ENCODE data around the gene ABCA6. TPM values are rescaled to one million over a fixed set of nuclear protein-coding genes. Genes with fewer than 3 reads are reported as not detected.
"Not testable (repeated sequence)": the region's sequence is repeated elsewhere in the genome, so short reads cannot be mapped to it uniquely, and the experiment has no call there.

The ABCA6 gene
- total RNA-seq, 1 donor from 2014 or later, result not detected

GRCh38 chr17:69078864-69079263, 62.8 kb downstream of the ABCA6 start:
- intact Hi-C loops (cut with micrococcal nuclease), result no loop called here

GRCh38 chr17:69075823-69076222, 65.9 kb downstream of the ABCA6 start:
- intact Hi-C loops (cut with micrococcal nuclease), result no loop called here

- intact Hi-C loops (cut with micrococcal nuclease), result not testable (repeated sequence)
Observed at GRCh38 chr17:69073392-69073791, 68.3 kb downstream of the ABCA6 start.

DNA sequence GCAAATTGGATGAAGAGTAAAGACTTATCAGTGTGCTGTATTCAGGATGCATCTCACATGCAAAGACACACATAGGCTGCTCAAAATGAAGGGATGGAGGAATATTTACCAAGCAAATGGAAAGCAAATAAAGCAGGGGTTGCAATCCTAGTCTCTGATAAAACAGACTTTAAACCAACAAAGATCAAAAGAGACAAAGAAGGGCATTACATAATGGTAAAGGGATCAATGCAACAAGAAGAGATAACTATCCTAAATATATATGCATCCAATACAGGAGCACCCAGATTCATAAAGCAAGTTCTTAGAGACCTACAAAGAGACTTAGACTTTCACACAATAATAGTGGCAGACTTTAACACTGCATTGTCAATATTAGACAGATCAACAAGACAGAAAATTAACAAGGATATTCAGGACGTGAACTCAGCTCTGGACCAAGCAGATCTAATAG, 68.9 kb downstream of the ABCA6 start:
- intact Hi-C loops (cut with micrococcal nuclease), result not testable (repeated sequence)

GRCh38 chr17:69071233-69071586, 70.5 kb downstream of the ABCA6 start:
- intact Hi-C loops (cut with micrococcal nuclease), result not testable (repeated sequence)

DNA sequence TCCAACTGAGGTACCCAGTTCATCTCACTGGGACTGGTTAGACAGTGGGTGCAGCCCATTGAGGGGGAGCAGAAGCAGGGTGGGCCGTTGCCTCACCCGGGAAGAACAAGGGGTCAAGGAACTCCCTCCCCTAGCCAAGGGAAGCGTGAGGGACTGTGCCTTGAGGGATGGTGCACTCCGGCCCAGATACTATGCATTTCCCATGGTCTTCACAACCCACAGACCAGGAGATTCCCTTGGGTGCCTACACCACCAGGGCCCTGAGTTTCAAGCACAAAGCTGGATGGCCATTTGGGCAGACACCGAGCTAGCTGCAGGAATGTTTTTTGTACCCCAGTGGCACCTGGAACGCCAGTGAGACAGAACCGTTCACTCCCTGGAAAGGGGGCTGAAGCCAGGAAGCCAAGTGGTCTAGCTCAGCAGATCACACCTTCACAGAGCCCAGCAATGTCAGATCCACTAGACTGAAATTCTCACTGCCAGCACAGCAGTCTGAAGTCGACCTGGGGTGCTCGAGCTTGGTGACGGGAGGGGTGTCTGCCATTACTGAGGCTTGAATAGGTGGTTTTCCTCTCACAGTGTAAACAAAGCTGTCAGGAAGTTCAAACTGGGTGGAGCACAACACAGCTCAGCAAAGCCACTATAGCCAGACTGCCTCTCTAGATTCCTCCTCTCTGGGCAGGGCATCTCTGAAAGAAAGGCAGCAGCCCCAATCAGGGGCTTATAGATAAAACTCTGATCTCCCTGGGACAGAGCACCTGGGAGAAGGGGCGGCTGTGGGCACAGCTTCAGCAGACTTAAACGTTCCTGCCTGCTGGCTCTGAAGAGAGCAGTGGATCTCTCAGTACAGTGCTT, 71.1 kb downstream of the ABCA6 start:
- intact Hi-C loops (cut with micrococcal nuclease), result not testable (repeated sequence)

DNA sequence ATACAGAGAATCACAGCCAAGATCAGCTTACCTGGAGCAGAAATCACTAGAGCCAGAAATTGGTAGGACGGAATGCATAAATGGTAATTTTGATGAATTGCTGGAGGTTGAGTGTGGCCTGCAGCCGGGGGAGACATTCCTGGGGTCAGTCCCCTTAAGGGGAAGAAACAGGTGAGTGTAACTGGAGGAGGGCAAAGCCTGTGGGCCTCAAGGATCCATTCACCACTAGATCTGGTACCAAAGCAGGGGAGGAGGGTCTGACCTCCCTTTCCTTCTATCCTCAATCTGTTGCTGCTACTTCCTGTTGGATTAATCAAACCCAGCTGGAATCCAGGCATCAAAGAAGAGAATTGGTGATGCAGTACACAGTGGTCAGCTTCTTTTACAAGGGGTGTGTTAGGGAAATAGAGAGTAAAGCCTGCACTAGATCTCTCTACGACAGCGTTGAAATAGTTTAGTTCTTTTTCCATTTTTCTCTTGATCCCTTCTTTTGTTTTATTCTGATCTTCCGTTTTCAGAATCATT, 72.4 kb downstream of the ABCA6 start:
- intact Hi-C loops (cut with micrococcal nuclease), result no loop called here

- intact Hi-C loops (cut with micrococcal nuclease), result no loop called here
Observed at GRCh38 chr17:69067274-69068047, 74.2 kb downstream of the ABCA6 start.

DNA sequence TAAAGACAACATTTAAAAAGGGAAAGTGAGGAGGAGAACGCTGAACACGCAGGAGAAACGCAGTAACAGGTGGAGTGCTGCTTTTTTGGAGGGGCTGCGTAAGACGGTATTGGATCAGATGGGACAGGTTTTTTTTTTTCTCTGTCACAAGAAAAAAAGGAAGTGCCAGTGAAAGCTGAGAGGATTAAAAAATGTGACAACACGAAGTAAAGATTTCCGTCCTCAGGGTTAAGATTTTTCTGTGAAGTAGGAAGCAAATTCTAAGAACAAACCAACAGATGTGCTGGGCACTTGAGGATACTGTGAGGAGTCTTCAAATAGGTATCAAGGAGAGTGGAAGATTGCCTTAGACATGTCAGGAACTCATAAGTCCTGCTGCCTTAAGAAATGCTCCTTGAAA, 75.2 kb downstream of the ABCA6 start:
- intact Hi-C loops (cut with micrococcal nuclease), result no loop called here

GRCh38 chr17:69065113-69065512, 76.6 kb downstream of the ABCA6 start:
- intact Hi-C loops (cut with micrococcal nuclease), result no loop called here

DNA sequence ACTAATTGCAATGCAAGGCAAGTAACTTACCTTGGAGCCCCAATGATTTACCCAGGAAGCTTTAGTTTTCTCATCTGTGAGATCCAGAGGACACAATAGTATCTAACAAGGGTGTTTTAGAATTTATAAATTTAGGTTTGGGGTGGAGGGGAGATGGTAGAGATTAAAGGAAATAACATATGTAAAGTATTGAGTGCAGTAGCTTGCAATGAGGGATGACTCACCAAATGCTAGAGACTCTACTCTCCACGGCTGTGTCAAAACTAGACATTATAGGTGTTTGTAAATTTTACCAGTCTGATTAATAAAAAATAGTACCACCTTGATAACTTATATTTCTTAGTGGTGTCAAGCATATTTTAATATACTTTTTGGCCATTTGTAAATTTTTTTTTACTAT, 77.2 kb downstream of the ABCA6 start:
- intact Hi-C loops (cut with micrococcal nuclease), result no loop called here

DNA sequence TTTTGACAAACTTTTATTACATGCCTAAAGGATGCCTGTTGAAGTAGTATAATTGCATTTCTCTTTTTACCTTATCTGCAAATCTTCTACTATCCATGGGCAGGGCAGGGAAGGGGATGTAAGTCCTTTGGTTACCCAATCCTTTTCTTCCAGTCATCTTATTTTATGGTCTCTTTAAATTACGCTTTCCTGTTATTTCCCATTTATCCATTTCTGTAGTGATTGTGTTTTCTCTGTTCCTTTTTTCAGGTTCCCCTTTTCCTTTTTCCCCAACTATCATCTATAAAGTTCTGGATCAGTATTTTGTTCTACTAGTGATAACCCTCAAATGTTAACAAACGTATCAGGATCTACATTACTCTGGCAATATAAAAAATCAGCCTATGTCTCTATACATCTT, 77.7 kb downstream of the ABCA6 start:
- intact Hi-C loops (cut with micrococcal nuclease), result no loop called here

- intact Hi-C loops (cut with micrococcal nuclease), result no loop called here
Observed at GRCh38 chr17:69062860-69063581, 78.7 kb downstream of the ABCA6 start.

DNA sequence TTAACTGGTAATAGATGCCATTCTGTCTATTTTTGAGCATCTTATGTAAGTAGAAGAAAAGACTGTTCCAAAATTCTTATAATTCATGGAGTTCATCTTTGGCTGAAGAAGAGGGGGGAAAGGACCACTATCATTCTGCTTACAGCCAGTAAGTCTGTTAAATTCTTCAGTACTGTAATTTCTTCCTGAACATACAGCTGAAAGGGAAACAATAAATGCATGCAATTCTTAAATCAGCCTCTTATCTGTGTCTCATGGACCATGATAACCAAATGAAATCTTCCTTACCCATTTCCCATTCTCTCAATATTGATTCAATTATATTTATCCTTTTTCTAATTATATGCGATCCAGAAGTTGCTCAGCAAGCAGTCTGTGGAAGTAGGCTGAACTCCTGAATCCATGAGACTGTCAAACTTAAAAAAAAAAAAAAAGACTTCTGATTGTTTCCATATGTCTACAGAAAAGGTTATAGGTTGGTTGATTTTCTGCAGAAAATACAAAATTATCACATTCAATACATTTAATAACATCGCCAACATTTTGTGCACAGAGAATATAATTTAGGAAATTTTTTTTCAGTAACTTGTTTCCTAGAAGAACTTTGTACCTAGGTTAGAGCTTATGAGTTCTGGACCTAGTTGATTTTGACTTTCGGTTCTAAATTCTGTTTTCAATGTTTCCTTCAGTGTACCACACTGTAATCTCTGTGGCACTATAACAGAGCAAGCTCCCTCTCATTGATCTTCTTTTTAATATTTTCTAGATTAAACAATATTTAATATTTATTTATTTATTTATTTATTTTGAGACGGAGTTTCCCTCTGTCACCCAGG, 79.8 kb downstream of the ABCA6 start:
- intact Hi-C loops (cut with micrococcal nuclease), result no loop called here

DNA sequence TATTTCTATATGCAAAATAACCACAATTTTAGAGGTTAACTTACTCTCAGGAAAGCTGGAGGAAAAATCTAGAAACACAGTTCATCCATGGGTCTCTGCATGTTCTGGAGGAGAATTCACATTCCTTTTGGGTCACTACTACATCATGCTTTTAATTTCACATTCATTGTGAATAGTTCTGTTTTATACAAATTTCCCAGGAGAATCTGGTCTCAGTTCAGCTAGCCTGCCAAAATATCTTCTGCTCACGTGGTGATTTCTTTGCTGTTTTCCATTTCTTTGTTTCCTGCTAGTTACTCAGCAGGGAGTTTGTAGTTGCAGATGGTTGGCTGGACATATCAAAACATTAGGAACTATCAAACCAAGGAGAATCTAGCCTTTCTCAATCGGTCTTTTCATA, 80.9 kb downstream of the ABCA6 start, which contains the start of gene ABCA9:
TSS of gene ABCA9 (minus strand) at position 106 of the 400 bp plus-strand sequence. CDS start 9,801 bp downstream, outside the sequence.
- intact Hi-C loops (cut with micrococcal nuclease), result no loop called here

GRCh38 chr17:69059458-69060175, 82.1 kb downstream of the ABCA6 start:
- intact Hi-C loops (cut with micrococcal nuclease), result no loop called here

GRCh38 chr17:69058165-69058564, 83.5 kb downstream of the ABCA6 start:
- intact Hi-C loops (cut with micrococcal nuclease), result no loop called here

- intact Hi-C loops (cut with micrococcal nuclease), result no loop called here
Observed at GRCh38 chr17:69057280-69057679, 84.4 kb downstream of the ABCA6 start.

DNA sequence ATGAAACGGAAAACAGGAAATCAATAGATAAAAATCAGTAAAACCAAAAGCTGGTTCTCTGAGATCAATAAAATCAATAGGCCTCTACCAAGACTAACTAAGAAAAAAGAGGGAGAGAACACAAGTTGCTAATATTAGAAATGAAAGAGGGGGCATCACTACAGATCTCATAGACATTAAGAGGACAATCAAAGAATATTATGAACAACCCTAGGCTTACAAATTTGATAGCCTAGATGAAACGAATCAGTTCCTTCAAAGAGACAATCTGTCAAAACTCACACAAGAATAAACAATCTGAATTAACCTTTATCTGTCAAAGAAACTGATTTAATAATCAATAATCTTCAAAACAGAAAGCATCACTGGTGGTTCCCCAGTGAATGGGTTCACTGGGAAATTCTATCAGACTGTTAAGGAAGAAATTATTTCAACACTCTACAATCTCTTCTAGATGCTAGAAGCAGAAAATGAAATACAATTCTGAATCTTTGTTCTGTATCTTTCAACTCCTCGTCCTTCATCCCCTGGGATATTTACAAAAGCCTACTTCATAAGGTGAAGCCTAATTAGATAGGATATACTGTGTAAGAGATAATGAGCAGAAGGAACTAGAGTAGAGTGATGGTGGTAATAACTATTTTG, 85.4 kb downstream of the ABCA6 start:
- intact Hi-C loops (cut with micrococcal nuclease), result no loop called here

All from T-helper 2 cell treated with Interferon-gamma antibody and Interleukin-4, amounts not matched to agents 100 ng/mL and 5 ng/mL, for 36 hours (primary cell).